GM18870 (cell line): Measurements from ENCODE around the gene SERINC4.
"Not testable (repeated sequence)": the region's sequence is repeated elsewhere in the genome, so short reads cannot be mapped to it uniquely, and the experiment has no call there.

Source experiments
- ATAC-seq: cut with Tn5 transposase; IDR thresholded peaks from one replicate; pipeline ENCODE4 v1.9.1; 2021; ENCODE audit warnings: moderate library complexity; ENCODE audit not compliant: unreplicated experiment

SERINC4 gene

DNA sequence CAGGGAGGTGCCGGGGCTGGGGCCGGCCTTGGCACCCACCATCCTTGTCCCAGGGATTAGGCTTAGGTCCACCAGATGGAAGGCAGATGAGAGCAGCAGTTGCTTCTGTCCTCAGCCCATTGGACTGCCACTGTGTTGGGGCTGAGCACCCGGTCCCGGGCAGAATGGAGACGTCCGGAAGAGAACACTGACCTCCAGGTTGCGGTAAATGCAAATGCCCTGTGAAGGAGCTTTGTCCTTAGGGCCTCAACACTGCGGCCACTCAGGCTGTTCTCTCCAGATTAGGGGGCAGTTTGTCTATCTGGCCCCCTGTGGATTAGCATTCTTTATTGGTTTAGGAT lies at the start of gene SERINC4:
Gene SERINC4 (minus strand): TSS at position 276 of the 341 bp plus-strand sequence. CDS start 234 bp downstream, at position 42.
- no peak for ATAC-seq

DNA sequence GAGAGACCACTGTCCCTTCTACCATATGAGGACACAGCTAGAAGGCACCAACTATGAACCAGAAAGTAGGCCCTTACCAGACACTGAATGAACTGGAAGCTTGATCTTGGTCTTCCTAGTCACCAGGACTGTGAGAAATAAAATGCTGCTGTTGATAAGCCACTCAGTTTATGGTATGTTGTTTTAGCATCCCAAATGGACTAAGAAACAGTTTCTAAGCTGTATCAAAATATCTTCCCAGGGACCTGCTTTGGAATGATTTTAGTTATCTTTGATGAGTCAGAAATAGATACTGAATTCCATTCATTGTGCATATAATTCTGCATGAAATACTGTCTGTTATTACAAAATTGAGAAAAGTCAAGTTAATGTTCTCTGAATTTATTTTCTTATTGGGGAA lies 45.4 kb upstream of the SERINC4 start:
- no peak for ATAC-seq

DNA sequence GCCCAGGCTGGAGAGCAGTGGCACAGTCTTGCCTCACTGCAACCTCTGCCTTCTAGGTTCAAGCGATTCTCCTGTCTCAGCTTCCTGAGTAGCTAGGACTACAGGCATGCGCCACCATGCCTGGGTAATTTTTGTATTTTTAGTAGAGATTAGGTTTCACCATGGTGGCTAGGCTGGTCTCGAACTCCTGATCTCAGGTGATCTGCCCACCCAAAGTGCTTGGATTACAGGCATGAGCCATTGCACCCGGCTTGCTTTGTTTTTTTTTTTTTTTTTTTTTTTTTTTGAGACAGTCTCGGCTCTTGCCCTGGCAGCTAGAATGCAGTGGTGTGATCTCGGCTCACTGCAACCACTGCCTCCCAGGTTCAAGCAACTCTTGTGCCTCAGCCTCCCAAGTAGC lies 32.5 kb upstream of the SERINC4 start:
- not testable (repeated sequence) for ATAC-seq

GRCh38 chr15:43831519-43832052 lies 31.6 kb upstream of the SERINC4 start:
- not testable (repeated sequence) for ATAC-seq

DNA sequence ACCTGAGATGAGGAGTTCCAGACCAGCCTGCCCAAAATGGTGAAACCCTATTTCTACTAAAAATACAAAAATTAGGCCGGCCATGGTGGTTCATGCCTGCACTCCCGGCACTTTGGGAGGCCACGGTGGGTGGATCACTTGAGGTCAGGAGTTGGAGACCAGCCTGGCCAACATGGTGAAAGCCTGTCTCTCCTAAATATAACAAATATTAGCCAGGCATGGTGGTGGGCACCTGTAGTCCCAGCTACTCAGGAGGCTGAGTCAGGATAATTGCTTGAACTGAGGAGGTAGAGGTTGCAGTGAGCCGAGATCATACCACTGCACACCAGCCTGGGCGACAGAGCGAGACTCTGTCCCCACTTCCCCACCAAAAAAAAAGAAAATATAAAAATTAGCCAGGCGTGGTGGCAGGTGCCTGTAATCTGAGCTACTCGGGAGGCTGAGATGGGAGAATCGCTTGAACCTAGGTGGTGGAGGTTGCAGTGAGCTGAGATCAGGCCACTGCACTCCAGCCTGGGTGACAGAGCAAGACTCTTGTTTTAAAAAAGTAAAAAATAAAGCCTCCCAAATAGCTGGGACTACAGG lies 30.8 kb upstream of the SERINC4 start:
- ATAC-seq, result not testable (repeated sequence)

- ATAC-seq, result not testable (repeated sequence)
Observed at GRCh38 chr15:43829951-43830540, 30.0 kb upstream of the SERINC4 start.

DNA sequence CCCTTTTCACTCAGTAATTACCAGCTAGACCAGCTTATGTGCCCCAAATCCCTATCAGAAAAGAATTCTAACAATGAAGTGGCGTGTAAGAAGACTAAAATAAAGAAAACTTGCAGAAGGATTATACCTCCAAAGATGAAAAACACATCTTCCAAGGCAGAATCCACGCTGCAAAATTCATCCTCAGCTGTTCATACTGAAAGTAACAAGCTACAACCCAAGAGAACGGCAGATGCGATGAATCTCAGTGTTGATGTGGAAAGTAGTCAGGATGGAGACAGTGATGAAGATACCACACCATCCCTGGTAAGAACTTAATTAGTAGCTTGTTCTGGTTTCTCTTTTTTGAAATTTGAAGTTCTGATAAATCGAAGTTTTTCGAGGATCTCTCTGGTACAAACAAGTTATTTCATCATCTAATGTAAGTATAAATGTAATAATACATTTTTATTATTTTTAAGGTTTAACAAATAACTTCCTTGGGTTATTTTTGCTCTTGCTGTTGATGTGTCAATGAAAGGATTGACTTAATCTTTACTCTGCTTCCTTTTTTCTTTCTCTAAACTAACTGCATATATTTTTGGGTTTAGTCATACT lies 28.1 kb upstream of the SERINC4 start:
- ATAC-seq, result no peak

DNA sequence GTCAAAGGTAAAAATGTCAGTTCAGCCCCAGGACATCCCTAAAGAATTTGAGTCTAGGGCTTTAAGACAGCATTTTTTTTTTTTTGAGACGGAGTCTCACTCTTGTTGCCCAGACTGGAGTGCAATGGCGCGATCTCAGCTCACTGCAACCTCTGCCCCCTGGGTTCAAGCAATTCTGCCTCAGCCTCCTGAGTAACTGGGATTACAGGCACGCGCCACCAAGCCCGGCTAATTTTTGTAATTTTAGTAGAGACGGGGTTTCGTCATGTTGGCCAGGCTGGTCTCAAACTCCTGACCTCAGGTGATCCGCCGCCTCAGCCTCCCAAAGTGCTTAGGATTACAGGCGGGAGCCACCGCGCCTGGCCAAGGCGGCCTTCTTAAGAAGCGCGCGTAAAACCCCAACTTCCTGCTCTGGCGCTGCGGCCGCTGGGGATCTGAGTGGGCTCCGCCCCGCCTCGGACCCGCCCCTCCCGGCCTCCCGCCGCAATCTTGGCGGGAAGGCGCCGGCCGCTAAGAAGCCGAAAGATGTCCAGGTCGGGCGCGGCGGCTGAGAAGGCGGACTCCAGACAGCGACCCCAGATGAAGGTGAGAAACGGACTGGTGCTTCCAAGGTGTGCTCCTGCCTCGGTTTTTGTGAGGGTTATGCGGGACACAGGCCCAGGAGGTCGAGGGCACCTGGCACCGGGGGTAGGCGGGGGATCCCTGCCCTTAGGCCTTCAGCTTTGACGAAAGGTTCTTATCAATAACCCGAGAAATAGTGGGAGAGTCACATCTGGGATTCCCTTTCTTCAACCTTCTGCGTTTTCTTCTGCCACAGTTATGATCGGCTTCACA lies 26.7 kb upstream of the SERINC4 start, which contains the start of gene WDR76:
Gene WDR76 (plus strand): TSS at position 495 of the 834 bp plus-strand sequence. CDS start 31 bp downstream, at position 526.
- peak; percentile 35 for ATAC-seq

- ATAC-seq, result no peak
Observed at GRCh38 chr15:43826029-43826507, 26.0 kb upstream of the SERINC4 start.

DNA sequence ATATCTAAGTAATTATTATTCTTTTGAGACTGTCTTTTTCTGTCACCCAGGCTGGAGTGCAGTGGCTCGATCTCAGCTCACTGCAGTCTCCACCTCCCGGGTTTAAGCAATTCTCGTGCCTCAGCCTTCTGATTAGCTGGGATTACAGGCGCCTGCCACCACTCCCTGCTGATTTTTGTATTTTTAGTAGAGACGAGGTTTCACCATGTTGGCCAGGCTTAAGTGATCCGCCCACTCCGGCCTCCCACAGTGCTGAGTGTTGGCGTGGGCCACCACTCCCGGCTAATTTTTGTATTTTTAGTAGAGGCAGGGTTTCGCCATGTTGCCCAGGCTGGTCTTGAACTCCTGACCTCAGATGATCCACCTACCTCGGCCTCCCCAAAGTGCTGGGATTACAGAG lies 25.3 kb upstream of the SERINC4 start:
- not testable (repeated sequence) for ATAC-seq

GRCh38 chr15:43824302-43825246 lies 24.6 kb upstream of the SERINC4 start, which contains the start of gene MFAP1:
Gene MFAP1 (minus strand): TSS chr15:43824690. CDS start chr15:43824569, 121 bp downstream.
- peak; percentile 57 for ATAC-seq

DNA sequence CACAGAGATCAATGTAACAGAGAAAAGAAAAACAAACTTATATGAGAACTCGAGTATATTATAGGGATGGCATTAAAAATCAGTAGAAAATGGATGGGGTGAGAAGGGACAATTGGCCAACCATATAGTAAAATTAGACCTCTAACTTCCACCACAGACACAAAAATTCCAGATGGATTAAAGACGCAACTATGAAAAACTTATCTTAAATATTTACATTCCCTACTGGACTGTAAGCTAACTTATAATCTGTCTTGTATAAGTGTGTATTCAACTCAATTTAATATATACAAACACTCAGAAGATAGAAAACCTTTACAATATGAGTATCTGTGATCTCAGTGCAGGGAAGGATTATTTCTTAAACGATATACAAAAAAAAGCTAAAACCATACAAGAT lies 21.5 kb upstream of the SERINC4 start:
- no peak for ATAC-seq

- not testable (repeated sequence) for ATAC-seq
Observed at GRCh38 chr15:43815064-43815463, 15.0 kb upstream of the SERINC4 start.

DNA sequence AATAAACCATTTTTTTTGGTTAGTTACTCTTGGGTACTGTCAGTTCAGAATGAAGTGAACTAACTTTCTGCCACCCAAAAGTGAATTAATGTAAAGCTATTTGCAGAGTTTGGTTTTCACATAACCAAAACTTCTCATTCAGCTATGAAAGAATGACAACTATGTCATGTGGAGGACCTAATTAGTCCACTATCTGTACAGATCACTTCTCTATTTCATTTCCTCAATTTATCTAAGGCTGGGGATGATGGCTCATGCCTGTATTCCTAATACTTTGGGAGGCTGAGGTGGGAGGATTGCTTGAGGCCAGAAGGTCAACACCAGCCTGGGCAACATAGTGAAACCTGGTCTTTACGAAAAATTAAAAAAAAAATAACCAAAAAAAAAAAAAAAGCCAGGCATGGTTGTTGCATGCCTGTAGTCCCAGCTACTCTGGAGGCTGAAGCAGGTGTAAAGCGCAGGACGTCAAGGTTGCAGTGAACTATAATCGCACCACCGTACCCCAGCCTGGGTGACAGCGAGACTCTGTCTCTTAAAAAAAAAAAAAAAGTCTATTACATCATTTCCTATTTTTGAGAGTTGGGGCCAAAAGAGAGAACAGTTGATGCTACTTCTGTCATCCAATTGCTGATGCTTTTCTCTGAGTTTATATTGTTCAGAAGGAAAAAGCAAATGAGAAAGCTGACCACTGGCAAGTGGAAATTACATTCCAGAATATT lies 9.1 kb upstream of the SERINC4 start:
- no peak for ATAC-seq

DNA sequence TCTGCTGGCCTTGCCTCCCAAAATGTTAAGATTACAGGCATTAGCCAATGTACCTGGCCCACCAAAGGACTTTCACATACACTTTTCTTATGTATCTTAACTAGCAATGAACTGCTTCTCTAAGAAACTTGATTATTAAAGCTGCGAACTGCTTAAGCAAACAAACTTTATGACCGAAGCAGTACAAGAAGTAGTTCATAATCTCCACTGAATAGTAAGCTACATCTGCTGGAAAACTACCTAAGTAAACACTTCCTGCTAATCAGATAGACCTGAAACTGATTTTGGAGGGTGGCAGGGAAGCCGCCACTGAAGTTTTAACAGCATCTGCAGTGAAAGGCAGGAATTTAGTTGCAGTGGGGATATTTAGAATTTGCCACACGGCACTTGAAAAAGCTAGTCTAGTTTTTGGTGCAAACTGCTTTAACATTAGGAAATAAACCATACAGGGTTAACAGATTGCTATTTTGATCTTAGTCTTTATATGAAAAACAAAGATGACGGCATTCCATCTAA lies 8.5 kb upstream of the SERINC4 start:
- ATAC-seq, result no peak

- not testable (repeated sequence) for ATAC-seq
Observed at GRCh38 chr15:43802676-43803075, 2.7 kb upstream of the SERINC4 start.

DNA sequence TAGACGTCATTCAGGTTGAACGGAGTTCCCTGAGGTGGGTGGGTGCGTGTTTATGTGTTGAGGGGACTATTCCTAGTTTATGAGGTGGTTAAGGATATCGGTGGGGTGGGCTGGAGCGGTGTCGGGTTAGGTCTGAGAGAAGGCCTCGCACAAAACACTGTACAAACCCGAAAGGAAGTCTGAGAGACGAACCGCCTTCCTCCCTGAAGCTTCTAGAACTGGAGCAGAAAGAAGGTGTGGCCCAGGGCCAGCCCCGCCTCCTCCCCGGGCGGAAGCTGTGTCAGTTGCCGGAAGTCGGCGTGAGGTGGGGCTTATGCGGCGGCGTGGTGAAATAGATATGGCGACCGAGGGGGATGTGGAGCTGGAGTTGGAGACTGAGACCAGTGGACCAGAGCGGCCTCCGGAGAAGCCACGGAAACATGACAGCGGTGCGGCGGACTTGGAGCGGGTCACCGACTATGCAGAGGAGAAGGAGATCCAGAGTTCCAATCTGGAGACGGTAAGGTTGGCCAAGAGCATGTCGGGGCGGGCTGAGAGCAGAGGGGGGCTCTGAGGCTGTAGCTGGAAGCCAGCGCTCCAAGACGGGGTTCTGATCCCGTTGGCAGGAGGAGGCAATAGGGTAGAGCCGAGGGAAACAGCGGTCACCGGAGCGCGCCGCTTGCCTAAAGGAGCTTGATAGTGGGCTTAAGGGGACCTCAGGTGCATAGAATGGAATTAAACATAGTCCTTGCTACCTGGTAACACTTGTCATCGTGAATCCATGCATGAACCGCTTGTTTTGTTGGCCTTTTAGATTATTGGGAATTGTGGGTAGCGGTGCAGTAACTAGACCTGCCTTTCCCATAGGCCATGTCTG lies 494 bp upstream of the SERINC4 start, which contains the start of gene HYPK:
Gene HYPK (plus strand): TSS at position 314 of the 856 bp plus-strand sequence. CDS start 24 bp downstream, at position 338.
- peak; percentile 52 for ATAC-seq
